GM12878 (cell line): ENCODE data around the gene ARHGEF38. TPM values are rescaled to one million over a fixed set of nuclear protein-coding genes. Genes with fewer than 3 reads are reported as not detected.

ENCODE experiments used
- ATAC-seq: fragments of 200-7000 bp; cut with Tn5 transposase; 3 replicates; pipeline ENCODE4 v1.9.1; 2020; ENCODE audit warnings: mild to moderate bottlenecking, moderate library complexity
- BruUV-seq: library from RNA; stranded (reverse); fragments of 400-500 nt; replicated peaks from 2 replicates; lab custom pipeline; 2021; lab: Mats Ljungman, UMichigan
- CTCF ChIA-PET: fragments of 300-600 bp; sonication (Branson Sonifier 250); formaldehyde crosslinking; extraction: SDS; loops from one replicate; lab custom pipeline; 2021; ENCODE audit warnings: inconsistent platforms; lab: Yijun Ruan, JAX
- POLR2A ChIA-PET: fragments of 350-600 bp; formaldehyde crosslinking; extraction: SDS; loops from one replicate; lab custom pipeline; 2021; ENCODE audit warnings: inconsistent platforms; lab: Charles Lee
- RAD21 ChIA-PET: fragments of 300-600 bp; sonication (Branson Sonifier 250); formaldehyde crosslinking; loops from one replicate; lab custom pipeline; 2023; ENCODE audit warnings: antibody characterized with exemption; ENCODE audit not compliant: unreplicated experiment; lab: Charles Lee
- SMC1A ChIA-PET: fragments of 300-600 bp; sonication (Branson Sonifier 250); formaldehyde crosslinking; loops from one replicate; lab custom pipeline; 2023; ENCODE audit not compliant: unreplicated experiment, uncharacterized antibody; lab: Charles Lee
- DNase-seq: peaks from one replicate; pipeline ENCODE4 v3.0.0-alpha.2; 2011; ENCODE audit warnings: low read depth, low spot score
- FAIRE-seq: peaks from 3 replicates; lab custom pipeline; 2011; peaks lifted over from hg19 to GRCh38; lab: Jason Lieb, UNC
- H2AFZ ChIP-seq: 2 replicates; pipeline ENCODE4 v1.6.0; 2011; ENCODE audit warnings: low read depth, low read length, control low read depth; ENCODE audit not compliant: control insufficient read depth
- H3K27ac ChIP-seq: 2 replicates; pipeline ENCODE4 v1.5.1; 2011; ENCODE audit warnings: control low read depth; ENCODE audit not compliant: control insufficient read depth, insufficient read depth
- H3K27me3 ChIP-seq, 2 experiments: replicated peaks in 1 of 2; 2 replicates each; pipeline versions ENCODE4 v1.6.0 to v1.6.1; 2011; ENCODE audit warnings: low read length in 1 of 2; ENCODE audit not compliant: control insufficient read depth in 2 of 2, insufficient read depth in 2 of 2
- H3K36me3 ChIP-seq, 2 experiments: 2 replicates each; pipeline ENCODE4 v1.5.1; 2011; ENCODE audit warnings: low read length in 1 of 2; ENCODE audit not compliant: control insufficient read depth in 2 of 2, insufficient read depth in 2 of 2
- H3K4me1 ChIP-seq: 2 replicates; pipeline ENCODE4 v1.6.1; 2011; ENCODE audit warnings: mild to moderate bottlenecking, low read length, moderate library complexity, mixed read lengths; ENCODE audit not compliant: control insufficient read depth, insufficient read depth
- H3K4me2 ChIP-seq: 2 replicates; pipeline ENCODE4 v1.6.0; 2011; ENCODE audit warnings: control low read depth; ENCODE audit not compliant: control insufficient read depth, insufficient read depth
- H3K4me3 ChIP-seq: fragments of 200-600 bp; sonication (generic); 2 replicates; pipeline ENCODE4 v1.5.1; 2016
- H3K79me2 ChIP-seq: 2 replicates; pipeline ENCODE4 v1.6.0; 2011; ENCODE audit warnings: low read length; ENCODE audit not compliant: control insufficient read depth, insufficient read depth
- H3K9ac ChIP-seq: 2 replicates; pipeline ENCODE4 v1.8.0; 2011; ENCODE audit warnings: low read length, control low read depth, mixed read lengths; ENCODE audit not compliant: control insufficient read depth, insufficient read depth
- H3K9me3 ChIP-seq: replicated peaks from 3 replicates; pipeline ENCODE4 v1.5.1; 2011; ENCODE audit warnings: mild to moderate bottlenecking, low read length; ENCODE audit not compliant: control insufficient read depth, insufficient read depth
- H4K20me1 ChIP-seq: 2 replicates; pipeline ENCODE4 v1.6.0; 2011; ENCODE audit not compliant: control insufficient read depth, insufficient read depth
- BACH1 ChIP-seq: fragments of 450-650 bp; IDR thresholded peaks from 2 replicates; pipeline ENCODE4 v1.6.1; 2017; ENCODE audit warnings: mild to moderate bottlenecking, borderline replicate concordance
- CHD4 ChIP-seq: fragments of 200-600 bp; sonication (generic); IDR thresholded peaks from 2 replicates; pipeline ENCODE4 v1.6.1; 2016; ENCODE audit warnings: mild to moderate bottlenecking
- ELK1 ChIP-seq: IDR thresholded peaks from 2 replicates; pipeline ENCODE4 v1.6.1; 2012; ENCODE audit warnings: low read depth, low read length, improper control_type of control experiment
- FOXK2 ChIP-seq: fragments of 450-650 bp; IDR thresholded peaks from 2 replicates; pipeline ENCODE4 v1.6.1; 2017; ENCODE audit warnings: mild to moderate bottlenecking, moderate library complexity
- PAX5 ChIP-seq: IDR thresholded peaks from 2 replicates; pipeline ENCODE4 v1.6.1; 2011; ENCODE audit warnings: low read depth, low read length, borderline replicate concordance
- PAX8 ChIP-seq: fragments of 450-650 bp; IDR thresholded peaks from 2 replicates; pipeline ENCODE4 v1.6.1; 2017; ENCODE audit warnings: mild to moderate bottlenecking, moderate library complexity
- PRDM15 ChIP-seq: fragments of 450-650 bp; formaldehyde crosslinking; IDR thresholded peaks from 2 replicates; pipeline ENCODE4 v1.4.0; 2020; ENCODE audit warnings: mild to moderate bottlenecking, moderate library complexity
- SKIL ChIP-seq: fragments of 450-650 bp; IDR thresholded peaks from 2 replicates; pipeline ENCODE4 v1.6.1; 2017; ENCODE audit warnings: mild to moderate bottlenecking, low read depth, inconsistent platforms; ENCODE audit not compliant: poor library complexity, severe bottlenecking
- ZBED1 ChIP-seq: IDR thresholded peaks from 2 replicates; pipeline ENCODE4 v1.6.1; 2016; ENCODE audit warnings: borderline replicate concordance
- WGBS: methylation state at CpG from one replicate; pipeline ENCODE4 v1.1.6; 2016; ENCODE audit warnings: low lambda C conversion rate; ENCODE audit not compliant: insufficient replicate concordance, insufficient coverage; ENCODE audit errors: missing lambda C conversion rate; 5-methylcytosine and 5-hydroxymethylcytosine counted together
- in situ Hi-C: fragments of 300-500 bp; cut with MboI; formaldehyde crosslinking; loops from 9 replicates; pipeline ENCODE4 v1.14.3; 2018; ENCODE audit warnings: mixed read lengths
- intact Hi-C: fragments of 100-400 bp; cut with micrococcal nuclease; formaldehyde crosslinking; loops from one replicate; pipeline ENCODE4 v1.14.2; 2022; ENCODE audit not compliant: unreplicated experiment
- polyA plus RNA-seq, 11 experiments: library from polyadenylated mRNA; depleted of rRNA in 4 of 11; unstranded in 6 of 11; stranded (reverse) in 5 of 11; fragments of >200 nt; fragmentation: Nextera tagmentation in 4 of 11; fragmentation: Illumina TruSeq in 1 of 11; extraction: Ambion mirVana in 4 of 11; extraction: Trizol in 1 of 11; gene quantifications; 1 replicate in 1 of 11; 2 replicates in 10 of 11; pipeline versions ENCODE4 v1.2.1 to v1.2.3, GENCODE V29; 2011 to 2016; ENCODE audit warnings: inconsistent platforms in 2 of 11, missing spikeins in 2 of 11, low read depth in 1 of 11
- total RNA-seq, 4 experiments: library from RNA; depleted of rRNA in 3 of 4; stranded (reverse); fragments of >200 nt in 3 of 4; fragmentation: Illumina TruSeq in 1 of 4; extraction: Trizol in 1 of 4; gene quantifications; 2 replicates each; pipeline versions ENCODE4 v1.2.1 to v1.2.3, GENCODE V29; 2013 to 2021

The ARHGEF38 gene
- total and polyA plus RNA-seq, 10 of the 15 experiments (the other 5 are each of a cell fraction or from before 2014, with no cell fraction given): 0.01 to 1.1 (median 0.09) TPM; not detected in 2

GRCh38 chr4:105527081-105527480, 25.3 kb upstream of the ARHGEF38 start:
- ChIA-PET POLR2A (no interaction called here), RAD21 (interaction anchor here (0.6 kb wide), 1 partner anchor 313 kb away, joined by 4 read pairs; no protein-coding TSS in a partner anchor), SMC1A (interaction anchor here (9.2 kb wide), 1 partner anchor 138 kb away, joined by 146 read pairs; no protein-coding TSS in a partner anchor), CTCF (interaction anchor here (0.6 to 3.9 kb wide), 2 partner anchors 140 to 517 kb away, joined by 3 to 14 read pairs; no protein-coding TSS in a partner anchor)
- Histone ChIP-seq H4K20me1 (no peaks in the 10 kb centered on the region), H3K4me1 (no peaks in the 10 kb centered on the region), H3K79me2 (no peaks in the 10 kb centered on the region), H3K27ac (no peak overlapping the region), H3K27me3 (no peaks in the 10 kb centered on the region), H3K36me3 (no peaks in the 10 kb centered on the region), H3K9ac (no peak overlapping the region), H2AFZ (no peak overlapping the region), H3K4me2 (no peak overlapping the region), H3K9me3 (no peaks in the 10 kb centered on the region), H3K4me3 (no peak overlapping the region)
- intact Hi-C loops: loop anchor here (10.0 kb wide), 1 partner anchor 678 kb away; no protein-coding TSS in a partner anchor
- no peak for FAIRE-seq
- ATAC-seq: no peak
- 75% methylated on average over 8 of the region's 8 CpGs for WGBS
- in situ Hi-C loops: no loop called here
- no peak for DNase-seq
- no TSS peak for BruUV-seq
- TF ChIP-seq PRDM15 (CRISPR knock-in tag) (no peak), PAX5 (no peak), CHD4 (no peak), ZBED1 (no peak), ELK1 (no peak), PAX8 (no peak), BACH1 (no peak), SKIL (no peak), FOXK2 (no peak)
